ENCODE measurements around the gene TFF1. TPM values are rescaled to one million over a fixed set of nuclear protein-coding genes. Genes with fewer than 3 reads are reported as not detected.

Gene TFF1
- total and polyA plus RNA-seq, 4 experiments from 2014 or later, result not detected

DNA sequence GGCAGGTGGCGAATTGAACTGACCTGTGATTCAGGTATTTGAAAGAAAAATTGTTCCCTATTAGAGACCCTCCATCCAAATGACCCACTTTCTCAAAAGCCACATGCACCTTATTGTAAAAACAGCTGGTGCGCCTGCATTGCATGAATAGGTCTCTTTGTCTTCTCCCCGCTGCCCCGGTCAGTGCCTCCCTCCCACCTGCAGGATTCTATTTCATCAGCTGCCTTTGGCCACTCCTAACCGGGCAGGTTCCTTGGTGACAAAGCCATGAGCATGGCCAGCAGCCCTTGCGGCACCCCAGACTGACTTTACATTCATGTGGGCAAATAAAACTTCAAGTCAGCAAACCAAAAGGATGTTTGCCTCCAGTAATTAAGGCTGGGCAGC is 23.1 kb upstream of the TFF1 start:
- H3K4me3 Mint-ChIP-seq, result peak overlapping the region; percentile 67 to 83 (median 76)
- CTCF ChIA-PET (ENCODE audit: partially characterized antibody), result interaction anchor here (1.6 kb wide), 1 partner anchor 15 kb away, joined by 9 read pairs; the partner anchor contains the start of gene UBASH3A
- no peaks in the 10 kb centered on the region for H3K27me3 ChIP-seq (ENCODE audit: insufficient read depth, low read length)
- peaks cover 27 to 74% (median 51%) of the 10 kb centered on the region in 4 donors for H3K4me1 Mint-ChIP-seq
- no peaks in the 10 kb centered on the region for H3K27me3 Mint-ChIP-seq
- H3K27ac ChIP-seq (ENCODE audit: low read depth, low read length), result no peak overlapping the region
- H3K27ac Mint-ChIP-seq, result peak overlapping the region; percentile 45 to 91 (median 75)
- no peaks in the 10 kb centered on the region for H3K36me3 ChIP-seq (ENCODE audit: insufficient read depth, low read length)
- intact Hi-C loops (cut with micrococcal nuclease), result no loop called here
- H3K4me3 ChIP-seq (ENCODE audit: low read length in 2 of 2), result no peak overlapping the region
- H3K4me1 ChIP-seq (ENCODE audit: insufficient read depth, low read length), result peaks cover 45% of the 10 kb centered on the region
- H3K9me3 Mint-ChIP-seq, result peaks cover 0 to 5% (median 0%) of the 10 kb centered on the region in 8 donors
- H3K36me3 Mint-ChIP-seq, result no peaks in the 10 kb centered on the region
- DNase-seq, result no peak
- POLR2A ChIA-PET (ENCODE audit: partially characterized antibody), result interaction anchor here (0.7 to 2.2 kb wide), 8 partner anchors 9 to 36 kb away, joined by 3 to 18 read pairs (median 4); partner anchors contain the start of gene UBASH3A
- no peaks in the 10 kb centered on the region for H3K9me3 ChIP-seq (ENCODE audit: control insufficient read depth in 1 of 2, low read length in 2 of 2)

DNA sequence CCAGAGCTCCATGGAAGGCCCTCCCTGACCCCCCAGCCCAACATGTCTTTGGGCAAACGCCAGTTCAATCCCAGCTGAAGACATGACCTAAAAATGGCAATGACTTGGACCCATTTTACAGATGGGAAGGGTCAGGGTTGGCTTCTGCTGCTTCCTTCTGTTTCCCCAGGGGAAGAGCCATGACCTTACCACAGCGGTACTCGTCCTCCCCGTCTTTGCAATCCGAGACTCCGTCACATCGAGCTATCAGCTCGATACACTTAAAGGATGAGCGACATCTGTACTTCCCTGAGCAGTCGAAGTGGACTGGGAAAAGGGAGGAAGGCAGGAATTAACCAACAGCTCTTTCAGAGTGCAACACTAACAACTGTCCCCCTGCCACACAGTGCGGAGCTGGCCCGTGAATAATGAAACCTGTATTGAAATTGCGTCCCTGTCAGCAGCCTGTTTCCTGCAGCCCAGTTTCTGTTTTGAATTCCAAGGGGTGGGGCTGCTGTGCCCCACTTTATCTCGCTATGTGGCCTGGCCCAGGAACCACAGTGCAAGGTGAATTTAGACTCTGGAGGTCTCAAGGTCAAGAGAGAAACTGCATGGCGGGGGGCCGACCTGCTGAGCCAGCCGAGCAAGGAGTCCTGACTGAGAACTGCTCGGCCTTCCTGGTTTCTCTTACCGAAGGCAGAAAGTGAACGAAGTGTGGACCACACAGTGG is 22.6 kb upstream of the TFF1 start:
- no peak overlapping the region for H3K4me3 ChIP-seq (ENCODE audit: low read length in 2 of 2)
- Mint-ChIP-seq H3K36me3 (no peaks in the 10 kb centered on the region), H3K4me3 (peak overlapping the region; percentile 67 to 83 (median 76)), H3K27ac (peak overlapping the region; percentile 5 to 91 (median 70)), H3K4me1 (peaks cover 27 to 76% (median 52%) of the 10 kb centered on the region in 4 donors), H3K27me3 (no peaks in the 10 kb centered on the region), H3K9me3 (peaks cover 0 to 5% (median 0%) of the 10 kb centered on the region in 8 donors)
- peaks cover 49% of the 10 kb centered on the region for H3K4me1 ChIP-seq (ENCODE audit: insufficient read depth, low read length)
- no peaks in the 10 kb centered on the region for H3K27me3 ChIP-seq (ENCODE audit: insufficient read depth, low read length)
- intact Hi-C loops (cut with micrococcal nuclease), result no loop called here
- POLR2A ChIA-PET (ENCODE audit: partially characterized antibody), result interaction anchor here (0.7 to 2.2 kb wide), 8 partner anchors 10 to 36 kb away, joined by 3 to 18 read pairs (median 4); partner anchors contain the start of gene UBASH3A
- no peak overlapping the region for H3K27ac ChIP-seq (ENCODE audit: low read depth, low read length)
- H3K36me3 ChIP-seq (ENCODE audit: insufficient read depth, low read length), result no peaks in the 10 kb centered on the region
- CTCF ChIA-PET (ENCODE audit: partially characterized antibody), result interaction anchor here (1.6 kb wide), 1 partner anchor 15 kb away, joined by 9 read pairs; the partner anchor contains the start of gene UBASH3A
- DNase-seq, result peak in 1 of 5 donors; percentile 29
- H3K9me3 ChIP-seq (ENCODE audit: control insufficient read depth in 1 of 2, low read length in 2 of 2), result no peaks in the 10 kb centered on the region

DNA sequence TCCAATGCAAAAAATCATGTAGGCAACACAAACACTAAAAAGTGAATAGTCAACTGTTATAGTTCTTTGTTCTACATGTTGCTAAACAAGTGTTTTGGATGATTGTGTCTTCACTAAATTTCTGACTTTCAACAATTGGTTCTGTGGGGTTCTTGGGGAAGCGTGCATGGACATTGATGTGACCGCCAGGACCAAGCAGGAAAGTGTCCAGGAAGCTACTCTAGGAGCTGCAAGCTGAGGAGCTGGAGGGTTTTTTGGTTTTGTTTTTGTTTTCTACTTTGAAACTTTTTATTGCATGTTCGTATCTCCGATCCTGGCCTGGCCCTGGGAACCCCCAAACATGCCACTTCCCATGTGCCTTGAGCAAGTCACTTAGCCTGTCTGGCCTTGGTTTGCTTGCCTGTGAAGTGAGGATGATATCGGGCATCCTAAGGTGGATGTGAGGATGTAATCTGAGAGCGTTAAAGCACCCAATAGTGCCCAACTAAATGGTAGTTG is 21.6 kb upstream of the TFF1 start:
- Histone ChIP-seq H3K36me3 (ENCODE audit: insufficient read depth, low read length) (no peaks in the 10 kb centered on the region), H3K9me3 (ENCODE audit: control insufficient read depth in 1 of 2, low read length in 2 of 2) (no peaks in the 10 kb centered on the region), H3K4me1 (ENCODE audit: insufficient read depth, low read length) (peaks cover 40% of the 10 kb centered on the region), H3K27me3 (ENCODE audit: insufficient read depth, low read length) (no peaks in the 10 kb centered on the region), H3K27ac (ENCODE audit: low read depth, low read length) (no peak overlapping the region), H3K4me3 (ENCODE audit: low read length in 2 of 2) (no peak overlapping the region)
- POLR2A ChIA-PET (ENCODE audit: partially characterized antibody), result interaction anchor here (2.0 to 2.2 kb wide), 3 partner anchors 11 to 36 kb away, joined by 6 to 18 read pairs (median 11); partner anchors contain the start of gene UBASH3A
- Mint-ChIP-seq H3K27ac (peak overlapping the region in 3 of 7 donors; percentile 52 to 68 (median 55)), H3K9me3 (peaks cover 0 to 5% (median 0%) of the 10 kb centered on the region in 8 donors), H3K4me3 (peak overlapping the region in 1 of 8 donors; percentile 63), H3K36me3 (no peaks in the 10 kb centered on the region), H3K4me1 (peaks cover 21 to 68% (median 47%) of the 10 kb centered on the region in 4 donors), H3K27me3 (no peaks in the 10 kb centered on the region)
- no peak for DNase-seq
- CTCF ChIA-PET (ENCODE audit: partially characterized antibody), result interaction anchor here (0.7 to 1.6 kb wide), 2 partner anchors 16 to 120 kb away, joined by 3 to 9 read pairs; partner anchors contain the start of gene UBASH3A
- intact Hi-C loops (cut with micrococcal nuclease), result no loop called here

DNA sequence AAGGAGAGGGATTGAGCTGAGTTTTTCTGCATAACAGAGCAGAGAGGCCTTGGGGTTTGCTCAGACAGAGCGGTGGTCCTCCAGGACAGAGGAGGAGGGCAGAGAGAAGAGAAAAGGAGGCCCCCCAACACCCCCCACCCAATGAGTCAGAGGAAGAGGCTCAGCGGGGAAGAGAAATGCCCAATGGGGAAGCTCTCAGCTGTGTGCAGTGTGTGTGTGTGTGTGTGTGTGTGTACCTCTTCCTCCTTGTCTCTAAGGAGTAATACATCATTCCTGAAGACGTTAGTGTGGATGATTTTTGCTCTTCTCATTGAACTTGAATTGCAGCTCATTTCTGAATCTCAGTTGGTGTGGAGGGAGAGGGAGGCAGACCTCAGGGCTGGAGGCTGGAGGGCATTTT is 20.8 kb upstream of the TFF1 start:
- H3K4me3 Mint-ChIP-seq, result no peak overlapping the region
- Histone ChIP-seq H3K36me3 (ENCODE audit: insufficient read depth, low read length) (no peaks in the 10 kb centered on the region), H3K4me1 (ENCODE audit: insufficient read depth, low read length) (peaks cover 33% of the 10 kb centered on the region), H3K4me3 (ENCODE audit: low read length in 2 of 2) (no peak overlapping the region), H3K27me3 (ENCODE audit: insufficient read depth, low read length) (no peaks in the 10 kb centered on the region), H3K27ac (ENCODE audit: low read depth, low read length) (no peak overlapping the region), H3K9me3 (ENCODE audit: control insufficient read depth in 1 of 2, low read length in 2 of 2) (peaks cover under 1 to 2% of the 10 kb centered on the region in 2 donors)
- peaks cover 0 to 7% of the 10 kb centered on the region in 2 donors for H3K36me3 Mint-ChIP-seq
- DNase-seq, result no peak
- POLR2A ChIA-PET (ENCODE audit: partially characterized antibody), result interaction anchor here (2.5 kb wide), 1 partner anchor 17 kb away, joined by 8 read pairs; the partner anchor contains the start of gene UBASH3A
- peaks cover 21 to 61% (median 42%) of the 10 kb centered on the region in 4 donors for H3K4me1 Mint-ChIP-seq
- CTCF ChIA-PET (ENCODE audit: partially characterized antibody), result interaction anchor here (0.7 kb wide), 1 partner anchor 121 kb away, joined by 3 read pairs; no protein-coding TSS in a partner anchor
- peak overlapping the region in 4 of 7 donors; percentile 2 to 67 (median 36) for H3K27ac Mint-ChIP-seq
- no peaks in the 10 kb centered on the region for H3K27me3 Mint-ChIP-seq
- intact Hi-C loops (cut with micrococcal nuclease), result no loop called here
- H3K9me3 Mint-ChIP-seq, result peaks cover 0 to 10% (median 5%) of the 10 kb centered on the region in 8 donors

DNA sequence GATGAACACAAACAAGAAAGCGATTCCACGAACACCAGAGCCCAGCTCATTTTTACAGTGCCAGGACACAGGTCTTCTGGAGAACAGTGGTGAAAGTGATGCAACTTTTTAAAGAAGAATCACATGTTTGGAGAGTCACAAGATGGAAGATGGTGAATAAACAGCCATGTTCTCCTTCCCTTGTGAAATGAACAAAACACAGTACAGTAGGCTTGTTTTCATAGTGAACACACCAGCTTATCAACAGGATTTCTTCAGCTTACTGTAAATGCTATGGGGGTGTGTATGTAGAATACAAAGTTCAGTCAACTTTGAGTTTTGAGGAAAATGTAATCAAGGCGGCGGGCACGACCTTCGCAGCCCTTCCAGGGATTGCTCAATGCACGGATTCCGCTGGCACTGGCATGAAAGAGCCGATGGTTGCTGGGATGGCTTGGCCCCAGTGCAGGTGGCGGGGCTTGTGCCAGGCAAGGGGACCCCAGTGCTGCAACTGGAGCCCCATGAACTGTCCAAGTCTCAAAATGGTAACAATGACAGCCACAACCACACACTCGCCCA is 19.8 kb upstream of the TFF1 start:
- no peaks in the 10 kb centered on the region for H3K27me3 ChIP-seq (ENCODE audit: insufficient read depth, low read length)

DNA sequence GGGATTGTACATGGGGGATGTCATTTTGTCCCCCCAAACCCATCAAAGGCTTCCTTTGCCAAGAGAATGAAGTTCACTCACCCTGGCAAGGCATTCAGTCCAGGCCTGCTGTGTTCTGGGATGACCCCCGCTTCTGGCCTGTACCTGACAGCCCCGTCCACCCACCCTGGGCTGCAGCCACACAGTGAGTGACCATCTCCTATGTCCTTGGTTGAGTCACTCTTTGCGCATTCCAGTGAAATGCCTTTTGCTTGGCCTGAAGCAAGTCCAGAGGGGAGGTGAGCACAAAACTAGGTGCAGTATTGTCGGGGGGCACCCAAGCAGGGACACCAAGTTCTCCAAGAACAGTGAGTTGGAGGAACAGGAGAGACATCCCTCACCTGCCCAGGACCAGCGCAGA is 19.3 kb upstream of the TFF1 start:
- POLR2A ChIA-PET (ENCODE audit: partially characterized antibody), result interaction anchor here (2.5 kb wide), 1 partner anchor 18 kb away, joined by 8 read pairs; the partner anchor contains the start of gene UBASH3A
- Mint-ChIP-seq H3K4me1 (peaks cover 21 to 48% (median 34%) of the 10 kb centered on the region in 4 donors), H3K36me3 (peaks cover 0 to 15% of the 10 kb centered on the region in 2 donors), H3K27me3 (no peaks in the 10 kb centered on the region), H3K4me3 (no peak overlapping the region), H3K9me3 (peaks cover 0 to 19% (median 14%) of the 10 kb centered on the region in 8 donors), H3K27ac (no peak overlapping the region)
- Histone ChIP-seq H3K27me3 (ENCODE audit: insufficient read depth, low read length) (no peaks in the 10 kb centered on the region), H3K9me3 (ENCODE audit: control insufficient read depth in 1 of 2, low read length in 2 of 2) (peaks cover 5 to 7% of the 10 kb centered on the region in 2 donors), H3K4me1 (ENCODE audit: insufficient read depth, low read length) (peaks cover 33% of the 10 kb centered on the region), H3K4me3 (ENCODE audit: low read length in 2 of 2) (no peak overlapping the region), H3K36me3 (ENCODE audit: insufficient read depth, low read length) (no peaks in the 10 kb centered on the region), H3K27ac (ENCODE audit: low read depth, low read length) (no peak overlapping the region)
- intact Hi-C loops (cut with micrococcal nuclease), result no loop called here
- CTCF ChIA-PET (ENCODE audit: partially characterized antibody), result no interaction called here
- DNase-seq, result no peak

More for the DNA sequence above, 19.8 kb upstream of the TFF1 start:
- H3K36me3 ChIP-seq (ENCODE audit: insufficient read depth, low read length), result no peaks in the 10 kb centered on the region
- Mint-ChIP-seq H3K27me3 (no peaks in the 10 kb centered on the region), H3K36me3 (peaks cover 0 to 15% of the 10 kb centered on the region in 2 donors), H3K4me3 (no peak overlapping the region), H3K9me3 (peaks cover 0 to 19% (median 14%) of the 10 kb centered on the region in 8 donors), H3K4me1 (peaks cover 22 to 53% (median 36%) of the 10 kb centered on the region in 4 donors), H3K27ac (no peak overlapping the region)
- ChIA-PET POLR2A (ENCODE audit: partially characterized antibody) (interaction anchor here (2.5 kb wide), 1 partner anchor 18 kb away, joined by 8 read pairs; the partner anchor contains the start of gene UBASH3A), CTCF (ENCODE audit: partially characterized antibody) (no interaction called here)
- H3K9me3 ChIP-seq (ENCODE audit: control insufficient read depth in 1 of 2, low read length in 2 of 2), result peaks cover 5 to 7% of the 10 kb centered on the region in 2 donors
- peaks cover 33% of the 10 kb centered on the region for H3K4me1 ChIP-seq (ENCODE audit: insufficient read depth, low read length)
- no peak overlapping the region for H3K27ac ChIP-seq (ENCODE audit: low read depth, low read length)
- intact Hi-C loops (cut with micrococcal nuclease), result no loop called here
- H3K4me3 ChIP-seq (ENCODE audit: low read length in 2 of 2), result no peak overlapping the region
- no peak for DNase-seq

Measured in CD4-positive, alpha-beta memory T cell (primary cell).